GM19193 (cell line): ENCODE data around the gene NRP1.

Source experiments
- POLR2A ChIP-seq: IDR thresholded peaks from 4 replicates; pipeline ENCODE4 v1.6.1; 2011; ENCODE audit not compliant: insufficient read depth, insufficient read length; ENCODE audit errors: extremely low read depth

Gene NRP1

GRCh38 chr10:33291053-33291592 is 43.3 kb downstream of the NRP1 start:
- TF ChIP-seq POLR2A: no peak

GRCh38 chr10:33290321-33291052 is 44.0 kb downstream of the NRP1 start:
- TF ChIP-seq POLR2A: no peak

GRCh38 chr10:33289776-33290175 is 44.7 kb downstream of the NRP1 start:
- TF ChIP-seq POLR2A: no peak

GRCh38 chr10:33288127-33288526 is 46.3 kb downstream of the NRP1 start:
- no peak for TF ChIP-seq POLR2A

GRCh38 chr10:33287112-33287511 is 47.4 kb downstream of the NRP1 start:
- no peak for TF ChIP-seq POLR2A

- no peak for TF ChIP-seq POLR2A
Observed at GRCh38 chr10:33286157-33286934, 48.1 kb downstream of the NRP1 start.

- TF ChIP-seq POLR2A: no peak
Observed at GRCh38 chr10:33284945-33285344, 49.5 kb downstream of the NRP1 start.

GRCh38 chr10:33279811-33280602 is 54.5 kb downstream of the NRP1 start:
- no peak for TF ChIP-seq POLR2A

GRCh38 chr10:33279276-33279675 is 55.2 kb downstream of the NRP1 start:
- no peak for TF ChIP-seq POLR2A

- TF ChIP-seq POLR2A: no peak
Observed at GRCh38 chr10:33278198-33278597, 56.3 kb downstream of the NRP1 start.

- no peak for TF ChIP-seq POLR2A
Observed at GRCh38 chr10:33277135-33277536, 57.3 kb downstream of the NRP1 start.

GRCh38 chr10:33276282-33276923 is 58.1 kb downstream of the NRP1 start:
- no peak for TF ChIP-seq POLR2A

- TF ChIP-seq POLR2A: no peak
Observed at GRCh38 chr10:33274096-33274785, 60.2 kb downstream of the NRP1 start.
